PC-9 (cell line): ENCODE data around the gene RORC. TPM values are rescaled to one million over a fixed set of nuclear protein-coding genes. Genes with fewer than 3 reads are reported as not detected.
A peak's percentile ranks its signal among the peaks of the same experiment; 100 is the strongest.

Experiments used
- BruUV-seq: library from RNA; stranded (reverse); fragments of 400-500 nt; replicated peaks from 2 replicates; lab custom pipeline; 2021; lab: Mats Ljungman, UMichigan
- CTCF ChIA-PET: fragments of 300-600 bp; sonication (Branson Sonifier 250); formaldehyde crosslinking; loops from one replicate; lab custom pipeline; 2022; ENCODE audit warnings: antibody characterized with exemption; lab: Charles Lee
- POLR2A ChIA-PET: fragments of 300-600 bp; sonication (Branson Sonifier 250); formaldehyde crosslinking; loops from one replicate; lab custom pipeline; 2022; ENCODE audit warnings: antibody characterized with exemption; ENCODE audit not compliant: unreplicated experiment; lab: Charles Lee
- DNase-seq, 2 experiments: peaks; one replicate each; pipeline versions ENCODE4 v3.0.0 to v3.0.0-alpha.2; 2015 to 2022; ENCODE audit warnings: mixed read lengths in 1 of 2
- H2AFZ ChIP-seq: fragments of 200-600 bp; sonication (generic); 2 replicates; pipeline ENCODE4 v1.8.1; 2017; ENCODE audit warnings: antibody characterized with exemption
- H3F3A ChIP-seq: fragments of 200-600 bp; sonication (generic); 2 replicates; pipeline ENCODE4 v1.8.1; 2017; ENCODE audit warnings: antibody characterized with exemption, mild to moderate bottlenecking, low read depth; ENCODE audit not compliant: insufficient read depth
- H3K27ac ChIP-seq: fragments of 200-600 bp; sonication (generic); 2 replicates; pipeline ENCODE4 v1.6.1; 2016; ENCODE audit warnings: mixed run types
- H3K27me3 ChIP-seq: fragments of 200-600 bp; sonication (generic); 2 replicates; pipeline ENCODE4 v1.6.1; 2016; ENCODE audit warnings: low read depth, mixed run types; ENCODE audit not compliant: insufficient read depth
- H3K36me3 ChIP-seq: fragments of 200-600 bp; sonication (generic); 2 replicates; pipeline ENCODE4 v1.6.1; 2016; ENCODE audit warnings: low read depth, mixed run types
- H3K4me1 ChIP-seq: fragments of 200-600 bp; sonication (generic); replicated peaks from 2 replicates; pipeline ENCODE4 v1.6.1; 2016; ENCODE audit warnings: mixed run types; ENCODE audit not compliant: insufficient read depth
- H3K4me2 ChIP-seq: fragments of 200-600 bp; sonication (generic); 2 replicates; pipeline ENCODE4 v1.6.1; 2017; ENCODE audit warnings: mixed run types
- H3K4me3 ChIP-seq: fragments of 200-600 bp; sonication (generic); 2 replicates; pipeline ENCODE4 v1.6.1; 2016; ENCODE audit warnings: mixed run types
- H3K79me2 ChIP-seq: fragments of 200-600 bp; sonication (generic); 2 replicates; pipeline ENCODE4 v1.6.1; 2017; ENCODE audit warnings: low read depth, mixed run types
- H3K9me2 ChIP-seq: fragments of 200-600 bp; sonication (generic); 2 replicates; pipeline ENCODE4 v1.8.1; 2017; ENCODE audit warnings: mild to moderate bottlenecking; ENCODE audit not compliant: insufficient read depth
- H3K9me3 ChIP-seq: fragments of 200-600 bp; sonication (generic); 2 replicates; pipeline ENCODE4 v1.8.1; 2016; ENCODE audit warnings: low read depth; ENCODE audit not compliant: insufficient read depth
- H4K20me1 ChIP-seq: fragments of 200-600 bp; sonication (generic); 2 replicates; pipeline ENCODE4 v1.8.1; 2017; ENCODE audit not compliant: insufficient read depth
- EZH2 ChIP-seq: fragments of 200-600 bp; sonication (generic); IDR thresholded peaks from 2 replicates; pipeline ENCODE4 v1.8.0; 2017; ENCODE audit warnings: antibody characterized with exemption, low read depth
- intact Hi-C: fragments of 100-400 bp; cut with micrococcal nuclease; formaldehyde crosslinking; loops from one replicate; pipeline ENCODE4 v1.10.0; 2022; ENCODE audit not compliant: unreplicated experiment
- total RNA-seq: library from RNA; stranded (reverse); gene quantifications from 2 replicates; pipeline ENCODE4 v1.2.3, GENCODE V29; 2021
- TF ChIP-seq, protein P1 (sequence below): fragments of 200-600 bp; sonication (generic); conservative IDR thresholded peaks from 2 replicates; pipeline ENCODE4 v1.6.1; 2017; ENCODE audit warnings: mixed run types, antibody characterized with exemption, mild to moderate bottlenecking, moderate library complexity

Gene RORC
- total RNA-seq, 1 experiment from 2014 or later, result 0.35 TPM

DNA sequence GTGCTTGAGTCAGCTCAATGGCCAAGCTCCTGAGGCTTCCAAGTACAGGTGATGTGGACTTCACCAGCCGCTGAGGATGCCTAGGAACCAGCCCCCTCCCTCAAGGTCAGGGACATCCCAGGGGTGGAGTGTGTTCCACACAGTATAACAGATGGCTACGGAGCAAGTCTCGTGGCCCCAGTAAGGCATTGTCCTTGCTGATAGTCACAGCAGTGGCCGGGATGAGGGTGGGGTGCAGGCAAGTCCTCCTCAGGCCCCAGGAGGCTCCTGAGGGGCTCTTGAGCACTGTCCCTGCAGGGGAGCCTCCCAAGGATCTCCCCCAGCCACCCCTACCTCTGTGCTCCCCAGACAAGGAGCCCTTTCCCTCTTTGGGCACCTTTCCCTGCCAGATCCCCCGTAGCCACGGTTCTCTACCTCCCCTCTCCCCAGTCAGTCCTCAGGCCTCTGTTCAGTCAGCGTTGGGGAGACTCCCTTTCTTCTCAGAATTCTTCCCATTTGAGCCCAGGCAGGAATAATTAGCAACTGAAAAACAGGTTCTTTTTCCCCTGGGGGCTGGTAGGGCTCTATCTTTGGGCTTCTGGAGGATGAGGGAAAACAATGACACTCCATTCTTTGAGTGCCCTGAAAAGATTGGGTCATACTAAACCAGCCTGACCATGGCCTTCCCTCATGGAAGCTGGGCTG, 29.0 kb upstream of the RORC start:
- CTCF ChIA-PET, result no interaction called here
- intact Hi-C loops, result no loop called here
- no TSS peak for BruUV-seq

DNA sequence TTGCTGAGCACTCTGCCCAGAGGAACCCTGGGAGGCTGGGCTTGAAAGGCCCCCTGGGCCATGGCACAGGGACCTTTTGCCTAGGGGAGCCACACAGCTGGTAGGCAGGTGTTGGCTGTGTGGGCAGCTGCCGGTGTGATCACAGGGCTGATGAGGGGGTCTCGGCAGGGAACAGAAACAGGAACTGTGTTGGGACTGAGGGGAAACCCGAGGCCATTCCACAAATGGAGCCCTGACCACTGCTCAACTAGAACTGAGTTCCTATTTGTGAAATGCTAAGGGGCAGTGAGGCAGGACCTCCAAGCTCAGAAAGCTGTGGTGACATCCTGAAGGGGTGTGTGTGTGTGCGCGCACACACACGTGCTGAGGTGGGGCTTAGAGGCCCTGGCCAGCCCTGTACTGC, 28.3 kb upstream of the RORC start:
- H3K9me3 ChIP-seq, result no peaks in the 10 kb centered on the region
- H3K27ac ChIP-seq, result no peak overlapping the region
- ChIA-PET CTCF (no interaction called here), POLR2A (no interaction called here)
- H3K27me3 ChIP-seq, result no peaks in the 10 kb centered on the region
- H2AFZ ChIP-seq, result no peak overlapping the region
- TF ChIP-seq, protein P1, sequence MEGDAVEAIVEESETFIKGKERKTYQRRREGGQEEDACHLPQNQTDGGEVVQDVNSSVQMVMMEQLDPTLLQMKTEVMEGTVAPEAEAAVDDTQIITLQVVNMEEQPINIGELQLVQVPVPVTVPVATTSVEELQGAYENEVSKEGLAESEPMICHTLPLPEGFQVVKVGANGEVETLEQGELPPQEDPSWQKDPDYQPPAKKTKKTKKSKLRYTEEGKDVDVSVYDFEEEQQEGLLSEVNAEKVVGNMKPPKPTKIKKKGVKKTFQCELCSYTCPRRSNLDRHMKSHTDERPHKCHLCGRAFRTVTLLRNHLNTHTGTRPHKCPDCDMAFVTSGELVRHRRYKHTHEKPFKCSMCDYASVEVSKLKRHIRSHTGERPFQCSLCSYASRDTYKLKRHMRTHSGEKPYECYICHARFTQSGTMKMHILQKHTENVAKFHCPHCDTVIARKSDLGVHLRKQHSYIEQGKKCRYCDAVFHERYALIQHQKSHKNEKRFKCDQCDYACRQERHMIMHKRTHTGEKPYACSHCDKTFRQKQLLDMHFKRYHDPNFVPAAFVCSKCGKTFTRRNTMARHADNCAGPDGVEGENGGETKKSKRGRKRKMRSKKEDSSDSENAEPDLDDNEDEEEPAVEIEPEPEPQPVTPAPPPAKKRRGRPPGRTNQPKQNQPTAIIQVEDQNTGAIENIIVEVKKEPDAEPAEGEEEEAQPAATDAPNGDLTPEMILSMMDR, result no peak
- no peak for TF ChIP-seq EZH2
- H3F3A ChIP-seq, result no peaks in the 10 kb centered on the region
- H3K9me2 ChIP-seq, result no peaks in the 10 kb centered on the region
- no peaks in the 10 kb centered on the region for H3K79me2 ChIP-seq
- intact Hi-C loops, result no loop called here
- H3K4me2 ChIP-seq, result no peak overlapping the region
- no peaks in the 10 kb centered on the region for H3K36me3 ChIP-seq
- no TSS peak for BruUV-seq
- no peak overlapping the region for H3K4me3 ChIP-seq
- 0 out of 2 replicates have a peak, but pooled peaks cover 7% of the 10 kb centered on the region for H3K4me1 ChIP-seq
- no peaks in the 10 kb centered on the region for H4K20me1 ChIP-seq
- DNase-seq, result no peak

More for the DNA sequence above, 29.0 kb upstream of the RORC start:
- Histone ChIP-seq H3K36me3 (no peaks in the 10 kb centered on the region), H3K9me3 (no peaks in the 10 kb centered on the region), H2AFZ (no peak overlapping the region; the same call in 1 of the 2 replicates), H3K4me2 (0 out of 2 replicates have a peak overlapping the region, but pooled peaks have one; percentile 13), H3K27ac (no peak overlapping the region), H3K4me3 (no peak overlapping the region), H3K4me1 (0 out of 2 replicates have a peak, but pooled peaks cover 7% of the 10 kb centered on the region), H4K20me1 (no peaks in the 10 kb centered on the region), H3K27me3 (no peaks in the 10 kb centered on the region), H3K79me2 (no peaks in the 10 kb centered on the region), H3K9me2 (no peaks in the 10 kb centered on the region), H3F3A (no peaks in the 10 kb centered on the region)
- DNase-seq, result no peak
- POLR2A ChIA-PET, result no interaction called here
- no peak for TF ChIP-seq EZH2
- TF ChIP-seq, protein P1, result no peak

DNA sequence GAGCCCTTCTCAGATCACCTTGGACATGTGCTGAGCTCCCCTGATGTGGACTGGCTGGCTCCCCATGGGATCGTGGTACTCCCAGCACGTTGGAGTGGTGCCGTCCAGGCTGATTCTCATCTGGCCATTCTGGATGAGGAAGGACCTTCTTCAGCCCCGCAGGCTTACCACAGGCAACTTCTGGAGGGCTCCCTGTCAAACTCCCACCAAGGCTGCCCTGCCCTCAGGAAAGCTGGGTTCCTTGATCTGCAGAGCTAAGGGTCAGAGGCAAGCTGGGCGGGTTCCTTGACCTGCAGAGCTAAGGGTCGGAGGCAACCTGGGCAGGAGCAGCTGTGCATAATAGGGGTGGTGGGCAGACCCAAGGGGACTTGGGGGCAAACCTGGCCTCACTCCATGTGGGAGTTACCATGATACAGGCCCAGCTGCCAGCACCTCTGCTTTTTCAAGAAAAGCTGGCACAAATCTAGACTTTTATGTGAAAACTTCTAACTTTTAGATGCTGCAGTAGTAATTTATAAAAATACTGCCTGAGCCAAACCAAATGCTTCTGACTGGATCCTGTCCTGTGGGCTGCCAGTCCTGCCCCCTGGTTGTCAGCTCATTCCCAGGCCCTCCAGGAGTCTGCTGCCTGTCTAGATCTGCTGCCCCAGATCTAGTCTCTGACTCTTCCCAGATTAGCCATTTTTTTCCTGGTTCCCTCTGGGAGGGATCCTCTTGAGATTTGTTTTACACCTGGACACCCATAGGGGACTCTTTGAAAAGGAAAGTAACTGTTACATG, 27.5 kb upstream of the RORC start:
- Histone ChIP-seq H3K9me3 (no peaks in the 10 kb centered on the region), H3K27me3 (no peaks in the 10 kb centered on the region), H3K4me2 (no peak overlapping the region), H3K27ac (no peak overlapping the region), H3K9me2 (no peaks in the 10 kb centered on the region), H3K4me3 (no peak overlapping the region), H3K36me3 (no peaks in the 10 kb centered on the region), H4K20me1 (no peaks in the 10 kb centered on the region), H3F3A (no peaks in the 10 kb centered on the region), H3K4me1 (0 out of 2 replicates have a peak, but pooled peaks cover 7% of the 10 kb centered on the region), H2AFZ (no peak overlapping the region), H3K79me2 (no peaks in the 10 kb centered on the region)
- TF ChIP-seq, protein P1, result no peak
- no peak for TF ChIP-seq EZH2
- intact Hi-C loops, result no loop called here
- POLR2A ChIA-PET, result no interaction called here
- no TSS peak for BruUV-seq
- DNase-seq, result no peak
- CTCF ChIA-PET, result no interaction called here
